ENCODE results near the gene ITIH5.

The ITIH5 gene

GRCh38 chr10:7670157-7670556 lies 3.4 kb upstream of the ITIH5 start:
- no peak for DNase-seq (ENCODE audit: low read depth)
- H3K4me3 ChIP-seq (ENCODE audit: low read depth, low read length) = no peak overlapping the region
- TF ChIP-seq MYC (IDR thresholded peaks at IDR 0.05; ENCODE audit: low read depth, low read length) (no peak), POLR2A (IDR thresholded peaks at IDR 0.05; ENCODE audit: extremely low read depth, insufficient read length) (no peak), MAX (IDR thresholded peaks at IDR 0.05; ENCODE audit: low read depth, low read length) (no peak), CTCF (IDR thresholded peaks at IDR 0.05; ENCODE audit: low read depth, low read length) (no peak)

GRCh38 chr10:7667262-7668141 lies 736 bp upstream of the ITIH5 start:
- DNase-seq (ENCODE audit: low read depth) = no peak
- TF ChIP-seq POLR2A (IDR thresholded peaks at IDR 0.05; ENCODE audit: extremely low read depth, insufficient read length) (no peak), CTCF (IDR thresholded peaks at IDR 0.05; ENCODE audit: low read depth, low read length) (no peak), MYC (IDR thresholded peaks at IDR 0.05; ENCODE audit: low read depth, low read length) (no peak), MAX (IDR thresholded peaks at IDR 0.05; ENCODE audit: low read depth, low read length) (no peak)
- no peak overlapping the region for H3K4me3 ChIP-seq (ENCODE audit: low read depth, low read length)

- TF ChIP-seq CTCF (IDR thresholded peaks at IDR 0.05; ENCODE audit: low read depth, low read length) (no peak), MYC (IDR thresholded peaks at IDR 0.05; ENCODE audit: low read depth, low read length) (no peak), MAX (IDR thresholded peaks at IDR 0.05; ENCODE audit: low read depth, low read length) (no peak), POLR2A (IDR thresholded peaks at IDR 0.05; ENCODE audit: extremely low read depth, insufficient read length) (no peak)
- no peak overlapping the region for H3K4me3 ChIP-seq (ENCODE audit: low read depth, low read length)
- no peak for DNase-seq (ENCODE audit: low read depth)
Observed at GRCh38 chr10:7665767-7666166, 999 bp downstream of the ITIH5 start.

- TF ChIP-seq MYC (IDR thresholded peaks at IDR 0.05; ENCODE audit: low read depth, low read length) (no peak), CTCF (IDR thresholded peaks at IDR 0.05; ENCODE audit: low read depth, low read length) (no peak), MAX (IDR thresholded peaks at IDR 0.05; ENCODE audit: low read depth, low read length) (no peak), POLR2A (IDR thresholded peaks at IDR 0.05; ENCODE audit: extremely low read depth, insufficient read length) (no peak)
- DNase-seq (ENCODE audit: low read depth) = no peak
- no peak overlapping the region for H3K4me3 ChIP-seq (ENCODE audit: low read depth, low read length)
Observed at GRCh38 chr10:7664707-7665106, 2.1 kb downstream of the ITIH5 start.

- H3K4me3 ChIP-seq (ENCODE audit: low read depth, low read length) = no peak overlapping the region
- no peak for DNase-seq (ENCODE audit: low read depth)
- TF ChIP-seq MYC (IDR thresholded peaks at IDR 0.05; ENCODE audit: low read depth, low read length) (no peak), POLR2A (IDR thresholded peaks at IDR 0.05; ENCODE audit: extremely low read depth, insufficient read length) (no peak), CTCF (IDR thresholded peaks at IDR 0.05; ENCODE audit: low read depth, low read length) (no peak), MAX (IDR thresholded peaks at IDR 0.05; ENCODE audit: low read depth, low read length) (no peak)
Observed at GRCh38 chr10:7662522-7662921, 4.2 kb downstream of the ITIH5 start.

Measured in NB4 (cell line).